Right lung (tissue), 10 donors: Measurements from ENCODE around the gene DMRTC1B. TPM values are rescaled to one million over a fixed set of nuclear protein-coding genes. Genes with fewer than 3 reads are reported as not detected.
"Not testable (repeated sequence)": the region's sequence is repeated elsewhere in the genome, so short reads cannot be mapped to it uniquely, and the experiment has no call there.

ENCODE experiments used
- DNase-seq, 2 donors: peaks; one replicate each; pipeline ENCODE4 v3.0.0-alpha.2; 2013
- long read RNA-seq, 8 donors: transcript quantifications; one replicate each; lab custom pipeline, GENCODE V29; 2026
- polyA plus RNA-seq, 5 donors: library from polyadenylated mRNA; unstranded; fragments of 120-200 nt; gene quantifications; one replicate each; pipeline versions ENCODE4 v1.2.1 to v1.2.3, GENCODE V29; 2013; ENCODE audit warnings: inconsistent platforms in 1 of 5, low replicate concordance in 1 of 5; ENCODE audit not compliant: insufficient read length in 5 of 5, insufficient read depth in 1 of 5

DMRTC1B gene
- polyA plus RNA-seq, result 1 to 10 TPM; 1.7 to 3.5 (median 2.9) TPM
- long read RNA-seq, donor 1, result 0 reads
- long read RNA-seq, donor 2, result 0 reads
- long read RNA-seq, donor 3, result 0 reads
- long read RNA-seq, donor 4, result 0 reads
- long read RNA-seq, donor 5, partial matches to known transcripts, result 0 of 1 reads
- long read RNA-seq, donor 5, other reads (novel, unspliced or antisense), result 0 of 1 reads
- long read RNA-seq, donor 6, partial matches to known transcripts, result 0 of 2 reads
- long read RNA-seq, donor 6, other reads (novel, unspliced or antisense), result 0 of 2 reads
- long read RNA-seq, donor 7, result 0 reads
- long read RNA-seq, donor 8, result 0 reads

GRCh38 chrX:72776653-72777466 lies at the start of gene DMRTC1B:
Gene DMRTC1B, plus strand, starts transcription at chrX:72776890. Its CDS starts 68,246 bp downstream, at chrX:72845136.
- not testable (repeated sequence) for DNase-seq

- DNase-seq, result no peak
Measured at GRCh38 chrX:72727846-72728245, 48.8 kb upstream of the DMRTC1B start.

GRCh38 chrX:72733636-72734035 lies 43.1 kb upstream of the DMRTC1B start:
- not testable (repeated sequence) for DNase-seq

- DNase-seq, result no peak
Measured at GRCh38 chrX:72735561-72735960, 41.1 kb upstream of the DMRTC1B start.

GRCh38 chrX:72745546-72745945 lies 31.1 kb upstream of the DMRTC1B start:
- DNase-seq, result not testable (repeated sequence)

- DNase-seq, result not testable (repeated sequence)
Measured at GRCh38 chrX:72748545-72748944, 28.1 kb upstream of the DMRTC1B start.

- DNase-seq, result not testable (repeated sequence)
Measured at GRCh38 chrX:72760454-72760853, 16.2 kb upstream of the DMRTC1B start.

- DNase-seq, result not testable (repeated sequence)
Measured at GRCh38 chrX:72777467-72777790, 739 bp downstream of the DMRTC1B start.

- not testable (repeated sequence) for DNase-seq
Measured at GRCh38 chrX:72778146-72778545, 1.5 kb downstream of the DMRTC1B start.

GRCh38 chrX:72782560-72782959 lies 5.9 kb downstream of the DMRTC1B start, which contains the start of gene FAM236B:
Gene FAM236B, minus strand, starts transcription at chrX:72782660. Its CDS starts 100 bp downstream, at chrX:72782560.
- not testable (repeated sequence) for DNase-seq

GRCh38 chrX:72783365-72783936 lies 6.8 kb downstream of the DMRTC1B start:
- not testable (repeated sequence) for DNase-seq

GRCh38 chrX:72783964-72784363 lies 7.3 kb downstream of the DMRTC1B start:
- DNase-seq, result not testable (repeated sequence)

- not testable (repeated sequence) for DNase-seq
Measured at GRCh38 chrX:72788142-72788541, 11.5 kb downstream of the DMRTC1B start.

GRCh38 chrX:72790390-72790789 lies 13.7 kb downstream of the DMRTC1B start:
- DNase-seq, result not testable (repeated sequence)

- not testable (repeated sequence) for DNase-seq
Measured at GRCh38 chrX:72808110-72808509, 31.4 kb downstream of the DMRTC1B start, which contains the start of gene FAM236D. Gene FAM236D, minus strand, starts transcription at chrX:72808210. Its CDS starts 100 bp downstream, at chrX:72808110.

- DNase-seq, result not testable (repeated sequence)
Measured at GRCh38 chrX:72830701-72831100, 54.0 kb downstream of the DMRTC1B start.

- DNase-seq, result not testable (repeated sequence)
Measured at GRCh38 chrX:72837532-72837931, 60.8 kb downstream of the DMRTC1B start.

- not testable (repeated sequence) for DNase-seq
Measured at GRCh38 chrX:72882898-72883297, 106.2 kb downstream of the DMRTC1B start.

GRCh38 chrX:72889740-72890139 lies 113.0 kb downstream of the DMRTC1B start:
- not testable (repeated sequence) for DNase-seq
